ENCODE data around the gene LITAF. TPM values are rescaled to one million over a fixed set of nuclear protein-coding genes. Genes with fewer than 3 reads are reported as not detected.

The LITAF gene
- polyA plus RNA-seq, 1 donor from 2014 or later = 0.31 TPM

GRCh38 chr16:11585460-11586377 is 1.0 kb downstream of the LITAF start:
- Histone ChIP-seq H3K79me2 (replicated peaks; ENCODE audit: insufficient read depth, low read length) (no peaks in the 10 kb centered on the region), H3K9ac (ENCODE audit: low read length) (no peak overlapping the region), H4K20me1 (ENCODE audit: insufficient read depth) (no peaks in the 10 kb centered on the region), H3K27ac (ENCODE audit: low read length) (no peak overlapping the region), H3K27me3 (ENCODE audit: insufficient read depth, low read depth, low read length) (peaks cover 61% of the 10 kb centered on the region), H3K4me2 (ENCODE audit: low read length) (no peak overlapping the region), H3K9me3 (ENCODE audit: low read length) (no peaks in the 10 kb centered on the region), H2AFZ (ENCODE audit: low read depth, low read length) (no peak overlapping the region), H3K36me3 (ENCODE audit: insufficient read depth, low read length) (no peaks in the 10 kb centered on the region), H3K9me2 (ENCODE audit: insufficient read depth, low read length) (no peaks in the 10 kb centered on the region), H3F3A (ENCODE audit: insufficient read depth, low read length, poor library complexity, severe bottlenecking) (no peaks in the 10 kb centered on the region), H3K4me3 (ENCODE audit: low read length) (peak overlapping the region; percentile 36)
- TF ChIP-seq SMC3 (conservative IDR thresholded peaks at IDR 0.05; ENCODE audit: poor library complexity) = no peak
- no peak for TF ChIP-seq EP300 (conservative IDR thresholded peaks at IDR 0.05; ENCODE audit: poor library complexity, severe bottlenecking)
- no peak for TF ChIP-seq REST (IDR thresholded peaks at IDR 0.05; ENCODE audit: borderline replicate concordance)
- TF ChIP-seq MXI1 (conservative IDR thresholded peaks at IDR 0.05; ENCODE audit: poor library complexity, severe bottlenecking) = no peak
- no peak for TF ChIP-seq RAD21 (conservative IDR thresholded peaks at IDR 0.05)
- TF ChIP-seq EZH2 (IDR thresholded peaks at IDR 0.05; ENCODE audit: borderline replicate concordance, insufficient read depth, low read length, poor library complexity, severe bottlenecking) = no peak

- H3K36me3 ChIP-seq (ENCODE audit: insufficient read depth, low read length) = no peaks in the 10 kb centered on the region
- H3K27me3 ChIP-seq (ENCODE audit: insufficient read depth, low read depth, low read length) = peaks cover 61% of the 10 kb centered on the region
- H3K9me3 ChIP-seq (ENCODE audit: low read length) = no peaks in the 10 kb centered on the region
- TF ChIP-seq MXI1 (conservative IDR thresholded peaks at IDR 0.05; ENCODE audit: poor library complexity, severe bottlenecking) (no peak), POLR2AphosphoS5 (IDR thresholded peaks at IDR 0.05) (no peak), EP300 (conservative IDR thresholded peaks at IDR 0.05; ENCODE audit: poor library complexity, severe bottlenecking) (no peak), EZH2 (IDR thresholded peaks at IDR 0.05; ENCODE audit: borderline replicate concordance, insufficient read depth, low read length, poor library complexity, severe bottlenecking) (no peak), CTCF (IDR thresholded peaks at IDR 0.05; ENCODE audit: poor library complexity, severe bottlenecking) (no peak)
- H3K9me2 ChIP-seq (ENCODE audit: insufficient read depth, low read length) = no peaks in the 10 kb centered on the region
- H3K79me2 ChIP-seq (replicated peaks; ENCODE audit: insufficient read depth, low read length) = no peaks in the 10 kb centered on the region
- H3K4me2 ChIP-seq (ENCODE audit: low read length) = no peak overlapping the region
- H3K9ac ChIP-seq (ENCODE audit: low read length) = no peak overlapping the region
- H4K20me1 ChIP-seq (ENCODE audit: insufficient read depth) = no peaks in the 10 kb centered on the region
- no peak overlapping the region for H3K4me3 ChIP-seq (ENCODE audit: low read length)
- H3K27ac ChIP-seq (ENCODE audit: low read length) = no peak overlapping the region
- no peak overlapping the region for H2AFZ ChIP-seq (ENCODE audit: low read depth, low read length)
- H3F3A ChIP-seq (ENCODE audit: insufficient read depth, low read length, poor library complexity, severe bottlenecking) = no peaks in the 10 kb centered on the region
Measured at GRCh38 chr16:11583889-11584565, 2.7 kb downstream of the LITAF start.
